Esophagus muscularis mucosa (tissue), 3 donors: Measurements from ENCODE around the gene CASKIN2.

Experiments
- POLR2A ChIP-seq: fragments of 450-650 bp; IDR thresholded peaks from one replicate; pipeline ENCODE4 v1.6.1; 2017; ENCODE audit warnings: antibody characterized with exemption, moderate library complexity, mild to moderate bottlenecking, low read depth
- TF ChIP-seq, protein P1 (sequence below), 3 experiments: fragments of 200-600 bp in 2 of 3; fragments of 450-650 bp in 1 of 3; sonication (generic) in 2 of 3; IDR thresholded peaks; one replicate each; pipeline ENCODE4 v1.5.1; 2017 to 2019; ENCODE audit warnings: antibody characterized with exemption in 3 of 3, mild to moderate bottlenecking in 2 of 3, moderate library complexity in 1 of 3

DNA sequence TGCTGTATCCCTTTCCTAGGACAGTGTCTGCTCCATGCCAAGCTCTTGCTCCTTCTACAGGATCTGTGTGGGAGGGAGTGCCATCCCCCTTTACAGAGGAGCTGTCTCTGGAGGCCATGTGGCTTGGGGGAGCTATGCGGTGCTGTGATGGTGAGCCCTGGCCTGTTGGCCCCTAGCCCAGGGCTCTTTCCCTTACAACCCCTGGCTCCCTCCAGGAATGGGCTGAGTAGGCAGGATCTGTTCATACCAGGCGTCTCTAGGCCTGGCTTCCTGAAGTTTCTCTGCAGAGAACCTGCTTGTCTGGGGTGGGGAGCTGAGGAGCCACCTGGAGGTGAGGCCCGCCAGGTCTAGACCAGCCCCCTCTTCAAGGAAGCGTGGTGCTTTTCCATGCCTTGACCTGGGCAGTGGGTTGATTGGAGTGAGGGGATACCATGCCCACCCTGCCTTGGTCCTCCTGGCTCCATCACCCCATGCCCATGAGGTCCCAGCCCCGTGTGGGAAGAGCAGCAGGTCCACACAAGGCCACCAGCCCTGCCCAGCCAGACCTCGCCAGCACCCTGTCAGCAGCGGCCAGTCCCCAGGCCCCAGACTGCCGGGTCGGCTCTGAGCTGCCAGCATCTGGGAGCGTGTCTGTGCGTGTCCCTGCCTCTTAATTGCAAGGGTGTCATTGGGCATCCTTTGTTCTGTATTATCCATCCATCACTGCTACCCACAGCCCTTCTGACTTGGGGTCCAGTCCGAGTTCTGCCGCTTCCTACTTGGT lies 24.8 kb upstream of the CASKIN2 start:
- TF ChIP-seq, protein P1, sequence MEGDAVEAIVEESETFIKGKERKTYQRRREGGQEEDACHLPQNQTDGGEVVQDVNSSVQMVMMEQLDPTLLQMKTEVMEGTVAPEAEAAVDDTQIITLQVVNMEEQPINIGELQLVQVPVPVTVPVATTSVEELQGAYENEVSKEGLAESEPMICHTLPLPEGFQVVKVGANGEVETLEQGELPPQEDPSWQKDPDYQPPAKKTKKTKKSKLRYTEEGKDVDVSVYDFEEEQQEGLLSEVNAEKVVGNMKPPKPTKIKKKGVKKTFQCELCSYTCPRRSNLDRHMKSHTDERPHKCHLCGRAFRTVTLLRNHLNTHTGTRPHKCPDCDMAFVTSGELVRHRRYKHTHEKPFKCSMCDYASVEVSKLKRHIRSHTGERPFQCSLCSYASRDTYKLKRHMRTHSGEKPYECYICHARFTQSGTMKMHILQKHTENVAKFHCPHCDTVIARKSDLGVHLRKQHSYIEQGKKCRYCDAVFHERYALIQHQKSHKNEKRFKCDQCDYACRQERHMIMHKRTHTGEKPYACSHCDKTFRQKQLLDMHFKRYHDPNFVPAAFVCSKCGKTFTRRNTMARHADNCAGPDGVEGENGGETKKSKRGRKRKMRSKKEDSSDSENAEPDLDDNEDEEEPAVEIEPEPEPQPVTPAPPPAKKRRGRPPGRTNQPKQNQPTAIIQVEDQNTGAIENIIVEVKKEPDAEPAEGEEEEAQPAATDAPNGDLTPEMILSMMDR (IDR thresholded peaks at IDR 0.05): no peak
- TF ChIP-seq POLR2A: no peak
